A549 treated with Hydrocortisone at 1 μM for 4 hours (cell line): Measurements from ENCODE around the gene KIF3C. TPM values are rescaled to one million over a fixed set of nuclear protein-coding genes. Genes with fewer than 3 reads are reported as not detected.

ENCODE experiments used
- total RNA-seq: library from RNA; stranded (reverse); fragments of 200-300 nt; extraction: Qiagen RNA extraction; gene quantifications from 5 replicates; pipeline ENCODE4 v1.2.3, GENCODE V29; 2022

KIF3C gene
- total RNA-seq, result 38.0 to 47.5 TPM (median 44.1 TPM) in 5 replicates

DNA sequence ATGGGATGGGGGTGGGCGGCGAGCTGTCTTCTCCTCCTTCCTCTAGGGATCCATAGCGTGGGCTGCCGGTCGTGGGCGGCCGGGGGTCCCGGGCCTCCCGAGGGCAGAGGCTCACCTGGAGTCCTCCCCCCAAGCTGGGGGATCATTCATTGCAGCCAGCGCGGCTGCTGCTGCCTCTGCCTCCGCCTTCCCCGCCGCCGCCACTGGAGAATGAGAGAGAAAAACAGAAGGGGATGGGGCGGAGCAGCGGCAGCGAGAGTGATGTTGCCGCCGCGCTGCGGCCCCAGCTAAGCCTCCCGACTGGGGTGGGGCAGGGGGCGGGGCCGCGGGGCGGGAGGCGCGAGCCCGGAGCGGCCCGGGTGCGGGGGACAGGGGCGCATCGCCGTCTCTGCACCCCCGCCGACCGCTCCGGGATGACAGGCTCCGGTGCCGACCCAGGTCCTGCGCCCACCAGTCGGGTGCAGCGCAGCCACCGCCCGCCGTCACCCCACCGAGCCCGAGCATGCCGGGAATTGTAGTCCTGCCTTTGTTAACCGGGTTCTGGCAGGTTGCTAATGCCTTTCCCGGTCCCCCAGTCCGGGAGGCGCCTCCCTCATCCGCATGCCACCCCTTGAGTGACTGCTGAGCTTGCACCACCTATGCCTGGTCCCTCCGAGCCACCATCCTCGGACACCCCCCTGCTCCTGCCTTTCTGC is at the start of gene KIF3C:
Gene KIF3C (minus strand): TSS at position 225 of the 695 bp plus-strand sequence. CDS start 580 bp downstream, outside the sequence.

DNA sequence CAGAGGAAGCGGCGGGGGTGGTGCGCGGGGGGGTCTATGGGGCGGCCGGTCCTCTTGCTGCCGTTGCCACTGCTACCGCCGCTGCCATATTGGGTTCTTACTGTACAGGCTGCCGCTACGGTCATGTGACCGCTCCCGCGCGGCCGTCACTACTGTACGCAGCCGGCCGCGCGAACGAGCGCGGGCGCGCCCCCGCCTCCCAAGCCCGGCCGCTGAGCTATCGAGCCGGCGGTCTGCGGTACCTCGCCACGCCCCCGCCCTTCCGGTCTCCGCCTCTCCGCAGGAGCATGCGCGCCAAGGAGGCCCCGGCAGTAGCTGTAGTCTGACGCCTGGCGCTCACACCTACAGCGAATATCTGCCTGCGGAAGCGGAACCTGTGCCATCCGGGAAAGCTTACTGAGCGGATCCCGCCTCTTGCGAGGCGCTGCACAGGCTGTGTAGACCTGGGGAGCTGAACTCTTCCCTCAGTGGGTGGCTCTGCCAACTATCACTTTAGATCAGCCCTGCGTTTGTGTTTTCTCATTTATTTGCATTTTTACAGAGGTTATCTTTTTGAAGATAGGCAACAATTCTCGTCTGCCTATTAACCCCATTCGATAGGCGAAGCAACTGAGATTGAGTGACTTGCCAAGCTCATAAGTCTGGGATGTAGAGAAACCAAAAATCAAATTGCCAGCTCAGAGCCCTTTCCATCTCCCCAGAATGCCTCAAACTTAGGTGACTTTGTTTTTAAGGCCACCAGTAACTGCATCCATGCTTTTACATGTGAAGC is 103.8 kb downstream of the KIF3C start, which contains the start of gene ASXL2:
Gene ASXL2 (minus strand): TSS at position 127 of the 772 bp plus-strand sequence. CDS start 265 bp downstream, outside the sequence.

Other genes starting within 250 kb of the KIF3C start
- 9.3 to 16.3 TPM (median 13.3 TPM) in 5 replicates for gene ASXL2, start 104.0 kb downstream of the KIF3C start, total RNA-seq
- gene RAB10, start 51.6 kb upstream of the KIF3C start, total RNA-seq, result 234 to 328 TPM (median 253 TPM) in 5 replicates
- gene GAREM2, start 190.6 kb upstream of the KIF3C start, total RNA-seq, result 5.8 to 8.5 TPM (median 7.0 TPM) in 5 replicates